Parathyroid adenoma (tissue), 2 donors: ENCODE measurements around the gene GLB1L2.
"Not testable (repeated sequence)": the region's sequence is repeated elsewhere in the genome, so short reads cannot be mapped to it uniquely, and the experiment has no call there.

ENCODE experiments used
- H2AFZ ChIP-seq: fragments of 300-600 bp; sonication (generic); one replicate; pipeline ENCODE4 v1.7.0; 2017; ENCODE audit warnings: antibody characterized with exemption, mild to moderate bottlenecking
- H3K27ac ChIP-seq: fragments of 300-600 bp; sonication (generic); one replicate; pipeline ENCODE4 v1.7.0; 2017
- H3K27me3 ChIP-seq: fragments of 300-600 bp; sonication (generic); one replicate; pipeline ENCODE4 v1.7.0; 2017; ENCODE audit warnings: low read length; ENCODE audit not compliant: control insufficient read depth, insufficient read depth
- H3K36me3 ChIP-seq: fragments of 300-600 bp; sonication (generic); one replicate; pipeline ENCODE4 v1.7.0; 2017; ENCODE audit warnings: low read length; ENCODE audit not compliant: control insufficient read depth, insufficient read depth
- H3K4me1 ChIP-seq: fragments of 300-600 bp; sonication (generic); one replicate; pipeline ENCODE4 v1.7.0; 2017; ENCODE audit warnings: control low read depth
- H3K4me2 ChIP-seq: fragments of 300-600 bp; sonication (generic); one replicate; pipeline ENCODE4 v1.7.0; 2017; ENCODE audit warnings: low read length
- H3K4me3 ChIP-seq: fragments of 300-600 bp; sonication (generic); one replicate; pipeline ENCODE4 v1.7.0; 2017; ENCODE audit warnings: low read depth, low read length
- H3K79me2 ChIP-seq: fragments of 300-600 bp; sonication (generic); one replicate; pipeline ENCODE4 v1.7.0; 2017; ENCODE audit warnings: control low read depth
- H3K9ac ChIP-seq: fragments of 300-600 bp; sonication (generic); one replicate; pipeline ENCODE4 v1.7.0; 2017; ENCODE audit warnings: mild to moderate bottlenecking
- H3K9me3 ChIP-seq: fragments of 300-600 bp; sonication (generic); one replicate; pipeline ENCODE4 v1.7.0; 2017; ENCODE audit warnings: low read length; ENCODE audit not compliant: control insufficient read depth
- CTCF ChIP-seq: fragments of 300-600 bp; sonication (generic); IDR thresholded peaks from one replicate; pipeline ENCODE4 v1.7.0; 2017; ENCODE audit warnings: antibody characterized with exemption, mild to moderate bottlenecking
- donor health status: primary hyperparathyroidism.

GLB1L2 gene

GRCh38 chr11:134312223-134312622, 19.6 kb upstream of the GLB1L2 start:
- Histone ChIP-seq H3K4me2 (no peak overlapping the region), H3K4me3 (no peak overlapping the region), H3K79me2 (no peaks in the 10 kb centered on the region), H3K27ac (no peak overlapping the region), H3K36me3 (no peaks in the 10 kb centered on the region), H3K9me3 (no peaks in the 10 kb centered on the region), H3K27me3 (no peaks in the 10 kb centered on the region), H3K9ac (no peak overlapping the region), H3K4me1 (no peaks in the 10 kb centered on the region), H2AFZ (no peak overlapping the region)
- no peak for TF ChIP-seq CTCF

GRCh38 chr11:134312807-134313206, 19.0 kb upstream of the GLB1L2 start:
- no peaks in the 10 kb centered on the region for H3K27me3 ChIP-seq
- H3K9ac ChIP-seq: no peak overlapping the region
- TF ChIP-seq CTCF: no peak
- no peaks in the 10 kb centered on the region for H3K9me3 ChIP-seq
- H3K79me2 ChIP-seq: no peaks in the 10 kb centered on the region
- H3K27ac ChIP-seq: no peak overlapping the region
- H2AFZ ChIP-seq: no peak overlapping the region
- H3K36me3 ChIP-seq: no peaks in the 10 kb centered on the region
- H3K4me1 ChIP-seq: no peaks in the 10 kb centered on the region
- no peak overlapping the region for H3K4me2 ChIP-seq
- no peak overlapping the region for H3K4me3 ChIP-seq

- Histone ChIP-seq H3K27me3 (no peaks in the 10 kb centered on the region), H3K79me2 (no peaks in the 10 kb centered on the region), H3K36me3 (no peaks in the 10 kb centered on the region), H3K4me3 (no peak overlapping the region), H2AFZ (no peak overlapping the region), H3K9me3 (no peaks in the 10 kb centered on the region), H3K9ac (no peak overlapping the region), H3K4me1 (no peaks in the 10 kb centered on the region), H3K4me2 (no peak overlapping the region), H3K27ac (no peak overlapping the region)
- TF ChIP-seq CTCF: no peak
These were observed 18.4 kb upstream of the GLB1L2 start for GRCh38 chr11:134313379-134313778.

GRCh38 chr11:134313821-134314607, 17.8 kb upstream of the GLB1L2 start:
- H3K4me1 ChIP-seq: no peaks in the 10 kb centered on the region
- no peaks in the 10 kb centered on the region for H3K36me3 ChIP-seq
- H3K27ac ChIP-seq: no peak overlapping the region
- H3K4me2 ChIP-seq: no peak overlapping the region
- H3K4me3 ChIP-seq: no peak overlapping the region
- TF ChIP-seq CTCF: no peak
- H3K9me3 ChIP-seq: no peaks in the 10 kb centered on the region
- no peak overlapping the region for H3K9ac ChIP-seq
- H3K27me3 ChIP-seq: no peaks in the 10 kb centered on the region
- H3K79me2 ChIP-seq: no peaks in the 10 kb centered on the region
- no peak overlapping the region for H2AFZ ChIP-seq

GRCh38 chr11:134317103-134317502, 14.7 kb upstream of the GLB1L2 start:
- Histone ChIP-seq H3K36me3 (no peaks in the 10 kb centered on the region), H3K9ac (no peak overlapping the region), H3K4me1 (no peaks in the 10 kb centered on the region), H3K27me3 (no peaks in the 10 kb centered on the region), H3K79me2 (no peaks in the 10 kb centered on the region), H3K4me3 (no peak overlapping the region), H3K4me2 (no peak overlapping the region), H3K9me3 (no peaks in the 10 kb centered on the region), H2AFZ (no peak overlapping the region), H3K27ac (no peak overlapping the region)
- no peak for TF ChIP-seq CTCF

GRCh38 chr11:134321373-134321772, 10.4 kb upstream of the GLB1L2 start:
- not testable (repeated sequence) for H3K4me3 ChIP-seq, H2AFZ ChIP-seq, H3K9me3 ChIP-seq, H3K79me2 ChIP-seq, H3K27me3 ChIP-seq, H3K27ac ChIP-seq, H3K36me3 ChIP-seq, H3K4me2 ChIP-seq, H3K4me1 ChIP-seq, H3K9ac ChIP-seq
